Measurements from ENCODE around the gene FOCAD. TPM values are rescaled to one million over a fixed set of nuclear protein-coding genes. Genes with fewer than 3 reads are reported as not detected.

Gene FOCAD
- total RNA-seq, 1 donor from 2014 or later, result 146 TPM

DNA sequence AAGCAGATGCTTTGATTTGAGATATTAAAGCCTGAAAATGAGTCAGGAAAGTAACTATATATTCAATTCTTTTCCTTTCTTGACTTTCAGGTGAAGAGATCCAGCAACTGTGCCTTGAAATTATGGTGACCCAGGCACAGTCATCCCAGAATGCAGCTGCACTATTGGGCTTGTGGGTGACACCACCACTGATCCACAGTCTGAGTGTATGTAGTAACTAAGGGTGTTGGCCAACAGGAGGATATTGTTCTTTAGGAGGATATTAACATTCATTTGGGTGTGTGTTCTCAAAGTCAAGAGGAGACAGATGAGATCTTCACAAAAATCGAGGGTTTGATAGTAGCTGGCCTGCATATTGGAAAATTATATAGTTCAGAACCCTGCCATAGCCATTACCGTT lies 294.2 kb downstream of the FOCAD start:
- Histone ChIP-seq H3K79me2 (ENCODE audit: low read depth) (no peaks in the 10 kb centered on the region), H2AFZ (replicated peaks) (no peak overlapping the region), H3K4me2 (no peak overlapping the region), H3K9me3 (ENCODE audit: low read depth) (no peaks in the 10 kb centered on the region), H3F3A (ENCODE audit: low read depth) (no peaks in the 10 kb centered on the region), H3K27me3 (no peaks in the 10 kb centered on the region), H4K20me1 (ENCODE audit: low read depth) (no peaks in the 10 kb centered on the region), H3K4me3 (no peak overlapping the region), H3K27ac (no peak overlapping the region), H3K4me1 (no peaks in the 10 kb centered on the region), H3K9ac (no peak overlapping the region), H3K36me3 (no peaks in the 10 kb centered on the region)
- H3K4me3 Mint-ChIP-seq, result no peak overlapping the region
- peaks cover 8% of the 10 kb centered on the region for H3K4me1 Mint-ChIP-seq
- DNase-seq (ENCODE audit: low spot score), result no peak
- H3K36me3 Mint-ChIP-seq, result peaks cover 22% of the 10 kb centered on the region
- no peak overlapping the region for H3K27ac Mint-ChIP-seq
- H3K9me3 Mint-ChIP-seq, result no peaks in the 10 kb centered on the region
- no peaks in the 10 kb centered on the region for H3K27me3 Mint-ChIP-seq (ENCODE audit: insufficient read depth, low read depth)
- no peak for TF ChIP-seq EZH2 (IDR thresholded peaks at IDR 0.05)
- TF ChIP-seq EZH2phosphoT487 (IDR thresholded peaks at IDR 0.05), result no peak
- TF ChIP-seq, protein P1, sequence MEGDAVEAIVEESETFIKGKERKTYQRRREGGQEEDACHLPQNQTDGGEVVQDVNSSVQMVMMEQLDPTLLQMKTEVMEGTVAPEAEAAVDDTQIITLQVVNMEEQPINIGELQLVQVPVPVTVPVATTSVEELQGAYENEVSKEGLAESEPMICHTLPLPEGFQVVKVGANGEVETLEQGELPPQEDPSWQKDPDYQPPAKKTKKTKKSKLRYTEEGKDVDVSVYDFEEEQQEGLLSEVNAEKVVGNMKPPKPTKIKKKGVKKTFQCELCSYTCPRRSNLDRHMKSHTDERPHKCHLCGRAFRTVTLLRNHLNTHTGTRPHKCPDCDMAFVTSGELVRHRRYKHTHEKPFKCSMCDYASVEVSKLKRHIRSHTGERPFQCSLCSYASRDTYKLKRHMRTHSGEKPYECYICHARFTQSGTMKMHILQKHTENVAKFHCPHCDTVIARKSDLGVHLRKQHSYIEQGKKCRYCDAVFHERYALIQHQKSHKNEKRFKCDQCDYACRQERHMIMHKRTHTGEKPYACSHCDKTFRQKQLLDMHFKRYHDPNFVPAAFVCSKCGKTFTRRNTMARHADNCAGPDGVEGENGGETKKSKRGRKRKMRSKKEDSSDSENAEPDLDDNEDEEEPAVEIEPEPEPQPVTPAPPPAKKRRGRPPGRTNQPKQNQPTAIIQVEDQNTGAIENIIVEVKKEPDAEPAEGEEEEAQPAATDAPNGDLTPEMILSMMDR (IDR thresholded peaks at IDR 0.05), result no peak

DNA sequence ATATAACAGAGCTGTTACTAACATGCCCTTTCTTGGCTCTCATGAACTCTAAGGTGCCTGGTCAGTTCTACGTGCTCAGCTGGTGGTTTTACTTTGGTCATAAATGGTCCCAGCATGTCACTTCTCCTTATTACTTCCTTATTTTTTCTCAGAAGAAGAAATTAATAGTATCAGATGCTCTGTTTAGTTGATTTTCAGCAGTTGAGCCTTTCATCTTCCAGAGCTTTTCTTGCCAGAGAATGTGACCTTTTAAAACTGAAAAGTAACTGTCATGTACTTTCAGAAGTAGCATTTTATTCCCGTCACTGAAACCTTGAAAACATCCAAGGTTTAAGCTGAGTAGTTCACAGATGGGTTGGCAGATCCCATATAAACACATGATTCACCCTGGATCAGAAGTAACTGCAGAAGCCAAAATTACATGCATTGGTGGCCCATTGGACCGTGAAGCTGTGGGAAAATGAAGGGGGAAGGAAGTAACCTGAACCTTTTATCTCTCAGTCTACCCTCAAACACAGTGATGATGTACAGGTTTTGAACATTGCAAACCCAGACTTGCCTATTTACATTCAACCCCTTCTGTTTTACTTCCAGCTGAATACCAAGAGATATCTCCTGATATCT lies 296.9 kb downstream of the FOCAD start:
- Histone ChIP-seq H3K79me2 (ENCODE audit: low read depth) (no peaks in the 10 kb centered on the region), H3K27me3 (no peaks in the 10 kb centered on the region), H3F3A (ENCODE audit: low read depth) (no peaks in the 10 kb centered on the region), H2AFZ (replicated peaks) (no peak overlapping the region), H3K9ac (no peak overlapping the region), H3K9me3 (ENCODE audit: low read depth) (no peaks in the 10 kb centered on the region), H3K4me3 (no peak overlapping the region), H3K36me3 (no peaks in the 10 kb centered on the region), H3K27ac (no peak overlapping the region), H3K4me2 (no peak overlapping the region), H3K4me1 (no peaks in the 10 kb centered on the region), H4K20me1 (ENCODE audit: low read depth) (no peaks in the 10 kb centered on the region)
- TF ChIP-seq EZH2 (IDR thresholded peaks at IDR 0.05), result no peak
- no peaks in the 10 kb centered on the region for H3K27me3 Mint-ChIP-seq (ENCODE audit: insufficient read depth, low read depth)
- no peak overlapping the region for H3K27ac Mint-ChIP-seq
- H3K36me3 Mint-ChIP-seq, result peaks cover 22% of the 10 kb centered on the region
- peaks cover 8% of the 10 kb centered on the region for H3K4me1 Mint-ChIP-seq
- H3K4me3 Mint-ChIP-seq, result no peak overlapping the region
- H3K9me3 Mint-ChIP-seq, result no peaks in the 10 kb centered on the region
- DNase-seq (ENCODE audit: low spot score), result no peak

DNA sequence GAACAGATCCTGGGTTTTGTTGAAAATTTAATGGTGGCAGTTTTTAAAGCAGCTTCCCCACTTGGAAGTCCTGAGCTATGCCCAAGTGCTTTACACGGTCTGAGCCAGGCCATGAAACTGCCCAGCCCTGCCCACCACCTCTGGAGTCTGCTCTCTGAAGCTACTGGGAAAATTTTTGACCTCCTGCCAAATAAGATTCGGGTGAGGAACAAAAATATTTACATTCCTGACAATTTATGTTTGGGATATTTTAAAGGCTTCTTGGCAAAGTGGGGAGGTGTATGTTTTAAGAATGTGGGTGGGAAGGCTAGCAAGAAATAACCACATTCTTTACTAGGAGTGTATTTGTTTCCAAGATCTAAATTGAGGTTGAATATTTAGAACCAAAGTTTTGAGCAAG lies 297.4 kb downstream of the FOCAD start:
- Histone ChIP-seq H4K20me1 (ENCODE audit: low read depth) (no peaks in the 10 kb centered on the region), H3K27ac (no peak overlapping the region), H3K36me3 (no peaks in the 10 kb centered on the region), H3K4me3 (no peak overlapping the region), H3F3A (ENCODE audit: low read depth) (no peaks in the 10 kb centered on the region), H3K4me2 (no peak overlapping the region), H3K4me1 (no peaks in the 10 kb centered on the region), H2AFZ (replicated peaks) (no peak overlapping the region), H3K9ac (no peak overlapping the region), H3K9me3 (ENCODE audit: low read depth) (no peaks in the 10 kb centered on the region), H3K79me2 (ENCODE audit: low read depth) (no peaks in the 10 kb centered on the region), H3K27me3 (no peaks in the 10 kb centered on the region)
- Mint-ChIP-seq H3K27me3 (ENCODE audit: insufficient read depth, low read depth) (no peaks in the 10 kb centered on the region), H3K27ac (no peak overlapping the region), H3K4me3 (no peak overlapping the region), H3K9me3 (no peaks in the 10 kb centered on the region), H3K36me3 (peaks cover 23% of the 10 kb centered on the region), H3K4me1 (peaks cover 8% of the 10 kb centered on the region)
- no peak for DNase-seq (ENCODE audit: low spot score)
- TF ChIP-seq EZH2phosphoT487 (IDR thresholded peaks at IDR 0.05) (no peak), EZH2 (IDR thresholded peaks at IDR 0.05) (no peak)
- TF ChIP-seq, protein P1 (IDR thresholded peaks at IDR 0.05), result no peak

DNA sequence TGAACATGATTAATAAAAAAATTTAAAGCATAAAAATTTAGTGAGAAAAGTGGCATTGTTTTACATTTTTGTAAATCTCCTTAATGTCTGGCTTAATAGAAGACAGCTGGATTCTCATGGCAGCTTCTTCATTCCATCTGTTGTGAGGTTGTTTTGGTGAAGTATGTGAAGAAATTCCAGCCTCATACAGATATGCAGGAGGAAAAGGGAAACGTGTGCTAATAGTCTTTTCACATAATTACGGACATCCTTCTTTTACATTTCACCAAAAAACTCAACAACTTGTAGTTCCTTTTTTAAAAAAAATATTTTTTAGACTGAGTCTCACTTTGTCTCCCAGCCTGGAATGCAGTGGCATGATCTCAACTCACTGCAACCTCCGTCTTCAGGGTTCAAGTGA lies 300.4 kb downstream of the FOCAD start:
- no peak for TF ChIP-seq EZH2 (IDR thresholded peaks at IDR 0.05)
- TF ChIP-seq, protein P1 (IDR thresholded peaks at IDR 0.05), result no peak
- TF ChIP-seq EZH2phosphoT487 (IDR thresholded peaks at IDR 0.05), result no peak
- H3K27me3 Mint-ChIP-seq (ENCODE audit: insufficient read depth, low read depth), result no peaks in the 10 kb centered on the region
- no peaks in the 10 kb centered on the region for H3K79me2 ChIP-seq (ENCODE audit: low read depth)
- no peaks in the 10 kb centered on the region for H3K9me3 Mint-ChIP-seq
- H3K27me3 ChIP-seq, result no peaks in the 10 kb centered on the region
- H3F3A ChIP-seq (ENCODE audit: low read depth), result no peaks in the 10 kb centered on the region
- no peaks in the 10 kb centered on the region for H4K20me1 ChIP-seq (ENCODE audit: low read depth)
- H3K36me3 ChIP-seq, result no peaks in the 10 kb centered on the region
- no peak overlapping the region for H3K27ac Mint-ChIP-seq
- H3K9me3 ChIP-seq (ENCODE audit: low read depth), result no peaks in the 10 kb centered on the region
- H3K4me1 Mint-ChIP-seq, result peaks cover 17% of the 10 kb centered on the region
- H3K4me2 ChIP-seq, result no peak overlapping the region
- no peak for DNase-seq (ENCODE audit: low spot score)
- H3K27ac ChIP-seq, result no peak overlapping the region
- no peak overlapping the region for H3K9ac ChIP-seq
- peaks cover 19% of the 10 kb centered on the region for H3K36me3 Mint-ChIP-seq
- peaks cover 6% of the 10 kb centered on the region for H3K4me1 ChIP-seq
- H3K4me3 ChIP-seq, result no peak overlapping the region
- no peak overlapping the region for H3K4me3 Mint-ChIP-seq
- no peak overlapping the region for H2AFZ ChIP-seq (replicated peaks)

All from neural progenitor cell (in vitro differentiated cells).